ENCODE data around the gene RPGRIP1L.

- no peak for TF ChIP-seq EZH2 (conservative IDR thresholded peaks at IDR 0.05; ENCODE audit: low read depth, low read length)
- TF ChIP-seq ZNF329 (CRISPR knock-in tag; IDR thresholded peaks at IDR 0.05; ENCODE audit: low read depth) = no peak
- TF ChIP-seq SRSF1 (optimal IDR thresholded peaks at IDR 0.05; ENCODE audit: low read depth, low read length) = no peak
- peak; percentile 51; the same call in 1 of the 2 replicates for TF ChIP-seq CREB1 (IDR thresholded peaks at IDR 0.05)
- no peak for TF ChIP-seq CREB1 (CRISPR knock-in tag; IDR thresholded peaks at IDR 0.05)
- TF ChIP-seq GABPA (IDR thresholded peaks at IDR 0.05; ENCODE audit: low read depth, low read length) = no peak
- TF ChIP-seq GABPA (CRISPR knock-in tag; IDR thresholded peaks at IDR 0.05; ENCODE audit: low read depth) = no peak
- TF ChIP-seq, protein P1, sequence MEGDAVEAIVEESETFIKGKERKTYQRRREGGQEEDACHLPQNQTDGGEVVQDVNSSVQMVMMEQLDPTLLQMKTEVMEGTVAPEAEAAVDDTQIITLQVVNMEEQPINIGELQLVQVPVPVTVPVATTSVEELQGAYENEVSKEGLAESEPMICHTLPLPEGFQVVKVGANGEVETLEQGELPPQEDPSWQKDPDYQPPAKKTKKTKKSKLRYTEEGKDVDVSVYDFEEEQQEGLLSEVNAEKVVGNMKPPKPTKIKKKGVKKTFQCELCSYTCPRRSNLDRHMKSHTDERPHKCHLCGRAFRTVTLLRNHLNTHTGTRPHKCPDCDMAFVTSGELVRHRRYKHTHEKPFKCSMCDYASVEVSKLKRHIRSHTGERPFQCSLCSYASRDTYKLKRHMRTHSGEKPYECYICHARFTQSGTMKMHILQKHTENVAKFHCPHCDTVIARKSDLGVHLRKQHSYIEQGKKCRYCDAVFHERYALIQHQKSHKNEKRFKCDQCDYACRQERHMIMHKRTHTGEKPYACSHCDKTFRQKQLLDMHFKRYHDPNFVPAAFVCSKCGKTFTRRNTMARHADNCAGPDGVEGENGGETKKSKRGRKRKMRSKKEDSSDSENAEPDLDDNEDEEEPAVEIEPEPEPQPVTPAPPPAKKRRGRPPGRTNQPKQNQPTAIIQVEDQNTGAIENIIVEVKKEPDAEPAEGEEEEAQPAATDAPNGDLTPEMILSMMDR (CRISPR knock-in tag; IDR thresholded peaks at IDR 0.05) = no peak
- no peak for TF ChIP-seq ZNF782 (CRISPR knock-in tag; IDR thresholded peaks at IDR 0.05; ENCODE audit: borderline replicate concordance)
- no peak for TF ChIP-seq TCF7L2 (IDR thresholded peaks at IDR 0.05; ENCODE audit: low read depth, low read length)
- no peak for TF ChIP-seq U2AF2 (IDR thresholded peaks at IDR 0.05; ENCODE audit: low read depth, low read length)
- TF ChIP-seq CBX5 (CRISPR knock-in tag; IDR thresholded peaks at IDR 0.05; ENCODE audit: borderline replicate concordance) = no peak
- TF ChIP-seq ZNF251 (CRISPR knock-in tag; IDR thresholded peaks at IDR 0.05) = no peak
- TF ChIP-seq, protein P2, sequence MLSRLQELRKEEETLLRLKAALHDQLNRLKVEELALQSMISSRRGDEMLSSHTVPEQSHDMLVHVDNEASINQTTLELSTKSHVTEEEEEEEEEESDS (CRISPR knock-in tag; IDR thresholded peaks at IDR 0.05; ENCODE audit: borderline replicate concordance) = no peak
Measured at GRCh38 chr16:53622315-53622714, 81.3 kb downstream of the RPGRIP1L start.
